H1 (cell line): ENCODE data around the gene TMEM128. TPM values are rescaled to one million over a fixed set of nuclear protein-coding genes. Genes with fewer than 3 reads are reported as not detected.

Experiments used
- CTCF ChIA-PET: fragments of 300-600 bp; sonication (Branson Sonifier 250); formaldehyde crosslinking; loops from one replicate; lab custom pipeline; 2021; ENCODE audit not compliant: partially characterized antibody; lab: Charles Lee
- POLR2A ChIA-PET: fragments of 300-600 bp; sonication (Branson Sonifier 250); formaldehyde crosslinking; loops from one replicate; lab custom pipeline; 2021; ENCODE audit warnings: inconsistent platforms; ENCODE audit not compliant: partially characterized antibody; lab: Charles Lee
- DNase-seq, 2 experiments: peaks; one replicate each; pipeline versions ENCODE4 v3.0.0 to v3.0.0-alpha.2; 2010 to 2022; ENCODE audit warnings: low spot score in 2 of 2, low read depth in 1 of 2, mixed read lengths in 1 of 2
- FAIRE-seq: peaks from 2 replicates; lab custom pipeline; 2011; peaks lifted over from hg19 to GRCh38; lab: Jason Lieb, UNC
- H2AFZ ChIP-seq: 2 replicates; pipeline ENCODE4 v1.8.1; 2012; ENCODE audit warnings: low read length, inconsistent platforms
- H2AK5ac ChIP-seq: 2 replicates; pipeline ENCODE4 v1.6.1; 2013; ENCODE audit warnings: low read depth, low read length
- H2BK120ac ChIP-seq: replicated peaks from 2 replicates; pipeline ENCODE3; 2013; ENCODE audit warnings: low read depth, low read length, inconsistent platforms
- H2BK12ac ChIP-seq: 2 replicates; pipeline ENCODE4 v1.6.1; 2013; ENCODE audit warnings: low read depth, low read length
- H2BK15ac ChIP-seq: 2 replicates; pipeline ENCODE4 v1.6.1; 2013; ENCODE audit warnings: low read length
- H2BK20ac ChIP-seq: 2 replicates; pipeline ENCODE4 v1.6.1; 2013; ENCODE audit warnings: low read length
- H2BK5ac ChIP-seq: 2 replicates; pipeline ENCODE4 v1.6.1; 2013; ENCODE audit warnings: low read depth, low read length
- H3K14ac ChIP-seq: 2 replicates; pipeline ENCODE4 v1.6.1; 2013; ENCODE audit warnings: inconsistent platforms; ENCODE audit not compliant: insufficient read length
- H3K18ac ChIP-seq: 2 replicates; pipeline ENCODE4 v1.6.1; 2013; ENCODE audit warnings: low read length; ENCODE audit errors: extremely low read depth
- H3K23ac ChIP-seq: 2 replicates; pipeline ENCODE4 v1.6.1; 2013; ENCODE audit warnings: inconsistent platforms; ENCODE audit not compliant: insufficient read length
- H3K23me2 ChIP-seq: 2 replicates; pipeline ENCODE4 v1.6.1; 2013; ENCODE audit warnings: low read depth, low read length
- H3K27ac ChIP-seq: 2 replicates; pipeline ENCODE4 v1.6.1; 2011; ENCODE audit warnings: low read depth, low read length, inconsistent platforms
- H3K27me3 ChIP-seq, 4 experiments: replicated peaks in 1 of 4; 1 replicate in 1 of 4; 2 replicates in 3 of 4; pipeline versions ENCODE4 v1.6.1 to v1.8.1; 2011 to 2013; ENCODE audit warnings: low read length in 3 of 4, mild to moderate bottlenecking in 3 of 4, inconsistent platforms in 2 of 4, mixed read lengths in 2 of 4, moderate library complexity in 1 of 4; ENCODE audit not compliant: control insufficient read depth in 3 of 4, insufficient read depth in 3 of 4; ENCODE audit errors: extremely low read depth in 1 of 4
- H3K36me3 ChIP-seq, 4 experiments: 2 replicates each; pipeline versions ENCODE4 v1.6.1 to v1.8.1; 2011 to 2013; ENCODE audit warnings: mild to moderate bottlenecking in 4 of 4, low read length in 3 of 4, moderate library complexity in 2 of 4, control low read depth in 1 of 4, inconsistent platforms in 1 of 4; ENCODE audit not compliant: insufficient read depth in 4 of 4, control insufficient read depth in 2 of 4
- H3K4ac ChIP-seq: replicated peaks from 2 replicates; pipeline ENCODE3; 2013; ENCODE audit warnings: low read length, low read depth, mixed read lengths, inconsistent platforms; ENCODE audit not compliant: insufficient read length
- H3K4me1 ChIP-seq, 4 experiments: replicated peaks in 1 of 4; 1 replicate in 1 of 4; 2 replicates in 3 of 4; pipeline versions ENCODE4 v1.6.1 to v1.8.1; 2011 to 2013; ENCODE audit warnings: low read length in 3 of 4, inconsistent platforms in 2 of 4, mixed read lengths in 1 of 4; ENCODE audit not compliant: insufficient read depth in 4 of 4, control insufficient read depth in 3 of 4
- H3K4me2 ChIP-seq, 2 experiments: 2 replicates each; pipeline versions ENCODE4 v1.6.1 to v1.8.1; 2011 to 2013; ENCODE audit warnings: low read depth in 2 of 2, low read length in 2 of 2, control low read depth in 1 of 2, inconsistent platforms in 1 of 2, mild to moderate bottlenecking in 1 of 2; ENCODE audit not compliant: insufficient read depth in 1 of 2
- H3K4me3 ChIP-seq, 4 experiments: fragments of 200-600, 300-600 bp in 1 of 4; sonication (generic), shearing (Covaris generic), sonication (Bioruptor Twin) in 1 of 4; 2 replicates each; pipeline versions ENCODE4 v1.5.1 to v1.8.1; 2011 to 2016; ENCODE audit warnings: low read length in 4 of 4, low read depth in 3 of 4, control low read depth in 2 of 4, inconsistent platforms in 2 of 4, mild to moderate bottlenecking in 2 of 4, mixed read lengths in 1 of 4, moderate library complexity in 1 of 4; ENCODE audit not compliant: insufficient read depth in 2 of 4; ENCODE audit errors: extremely low read depth in 1 of 4
- H3K56ac ChIP-seq: replicated peaks from 2 replicates; pipeline ENCODE3; 2013; ENCODE audit warnings: low read depth, mild to moderate bottlenecking, mixed read lengths, low read length, inconsistent platforms; ENCODE audit not compliant: insufficient read length
- H3K79me1 ChIP-seq: 2 replicates; pipeline ENCODE4 v1.6.1; 2013; ENCODE audit warnings: low read depth, low read length, control low read depth
- H3K79me2 ChIP-seq, 2 experiments: 2 replicates each; pipeline versions ENCODE4 v1.6.1 to v1.8.1; 2012 to 2013; ENCODE audit warnings: low read length in 2 of 2, mild to moderate bottlenecking in 2 of 2, inconsistent platforms in 1 of 2; ENCODE audit not compliant: insufficient read depth in 2 of 2, control insufficient read depth in 1 of 2
- H3K9ac ChIP-seq, 4 experiments: replicated peaks in 1 of 4; 1 replicate in 1 of 4; 2 replicates in 3 of 4; pipeline versions ENCODE4 v1.6.1 to v1.8.1; 2011 to 2013; ENCODE audit warnings: low read depth in 3 of 4, low read length in 3 of 4, control low read depth in 2 of 4, mild to moderate bottlenecking in 2 of 4, moderate library complexity in 2 of 4, inconsistent platforms in 1 of 4; ENCODE audit errors: extremely low read depth in 1 of 4
- H3K9me3 ChIP-seq, 2 experiments: 2 replicates each; pipeline versions ENCODE4 v1.6.1 to v1.8.1; 2012 to 2013; ENCODE audit warnings: mild to moderate bottlenecking in 2 of 2, moderate library complexity in 2 of 2, control low read depth in 1 of 2, inconsistent platforms in 1 of 2, low read depth in 1 of 2, low read length in 1 of 2, mixed read lengths in 1 of 2; ENCODE audit not compliant: insufficient read depth in 2 of 2
- H4K20me1 ChIP-seq, 2 experiments: replicated peaks in 1 of 2; 2 replicates each; pipeline versions ENCODE3 to v1.8.1; 2011 to 2013; ENCODE audit warnings: inconsistent platforms in 2 of 2, low read length in 2 of 2, mild to moderate bottlenecking in 1 of 2; ENCODE audit not compliant: insufficient read depth in 2 of 2, control insufficient read depth in 1 of 2
- H4K5ac ChIP-seq: 2 replicates; pipeline ENCODE4 v1.6.1; 2013; ENCODE audit warnings: low read length, low read depth, mixed read lengths, inconsistent platforms; ENCODE audit not compliant: insufficient read length
- H4K8ac ChIP-seq: 2 replicates; pipeline ENCODE4 v1.8.0; 2013; ENCODE audit warnings: mild to moderate bottlenecking, moderate library complexity, low read length, inconsistent platforms; ENCODE audit not compliant: insufficient read depth; ENCODE audit errors: extremely low read depth
- H4K91ac ChIP-seq: replicated peaks from 2 replicates; pipeline ENCODE3; 2013; ENCODE audit warnings: low read length, mixed read lengths, inconsistent platforms; ENCODE audit not compliant: insufficient read length
- CBX5 ChIP-seq: fragments of 300-800, 300-1000 bp; sonication (generic); IDR thresholded peaks from 2 replicates; pipeline ENCODE4 v1.7.1; 2016; ENCODE audit warnings: antibody characterized with exemption, low read length, low read depth
- CEBPB ChIP-seq: IDR thresholded peaks from 2 replicates; pipeline ENCODE4 v1.6.1; 2012; ENCODE audit warnings: low read depth, low read length
- CHD1 ChIP-seq: IDR thresholded peaks from 2 replicates; pipeline ENCODE4 v1.6.1; 2012; ENCODE audit warnings: low read depth, low read length, improper control_type of control experiment
- CTBP2 ChIP-seq: IDR thresholded peaks from 2 replicates; pipeline ENCODE4 v1.7.0; 2011; ENCODE audit warnings: borderline replicate concordance, mild to moderate bottlenecking, moderate library complexity, mixed read lengths, low read length; ENCODE audit not compliant: insufficient read depth, insufficient read length
- HDAC2 ChIP-seq, 2 experiments: fragments of 300-600 bp in 1 of 2; sonication (generic) in 1 of 2; IDR thresholded peaks; 2 replicates each; pipeline ENCODE4 v1.6.1; 2011 to 2012; ENCODE audit warnings: low read depth in 2 of 2, low read length in 2 of 2, mild to moderate bottlenecking in 2 of 2, moderate library complexity in 2 of 2, borderline replicate concordance in 1 of 2, inconsistent platforms in 1 of 2
- JUND ChIP-seq: IDR thresholded peaks from 2 replicates; pipeline ENCODE4 v1.6.1; 2011; ENCODE audit warnings: mild to moderate bottlenecking, improper control_type of control experiment, low read length
- NANOG ChIP-seq: IDR thresholded peaks from 2 replicates; pipeline ENCODE4 v1.6.1; 2011; ENCODE audit warnings: low read length, low read depth, mild to moderate bottlenecking, inconsistent platforms; ENCODE audit not compliant: insufficient read depth, poor library complexity, severe bottlenecking
- SIRT6 ChIP-seq: IDR thresholded peaks from one replicate; pipeline ENCODE4 v1.7.1; 2012; ENCODE audit warnings: low read length, inconsistent platforms
- TAF7 ChIP-seq: optimal IDR thresholded peaks from 2 replicates; pipeline ENCODE3; 2011; ENCODE audit warnings: low read depth, mild to moderate bottlenecking, inconsistent platforms, low read length, moderate library complexity, borderline replicate concordance
- WGBS, 2 experiments: shearing (Covaris generic) in 1 of 2; methylation state at CpG; one replicate each; pipeline versions ENCODE4 v1.1.6 to v1.1.7; 2013 to 2015; ENCODE audit warnings: low lambda C conversion rate in 2 of 2, mixed read lengths in 2 of 2, inconsistent platforms in 1 of 2, low coverage in 1 of 2, missing lambda C conversion rate in 1 of 2; ENCODE audit not compliant: insufficient replicate concordance in 2 of 2, insufficient coverage in 1 of 2, insufficient read length in 1 of 2; ENCODE audit errors: extremely low coverage in 1 of 2, missing lambda C conversion rate in 1 of 2; 5-methylcytosine and 5-hydroxymethylcytosine counted together
- polyA plus RNA-seq, 7 experiments: library from polyadenylated mRNA; depleted of rRNA in 3 of 7; stranded (reverse) in 5 of 7; unstranded in 2 of 7; fragments of >200 nt in 5 of 7; fragments of 200-250 nt in 2 of 7; gene quantifications; 1 replicate in 5 of 7; 2 replicates in 1 of 7; 4 replicates in 1 of 7; pipeline versions ENCODE4 v1.2.1 to v1.2.3, GENCODE V29; 2011 to 2013; ENCODE audit warnings: missing spikeins in 2 of 7, mixed read lengths in 2 of 7
- total RNA-seq: library from RNA; stranded (reverse); fragmentation: NEBNext Ultra II Directional; extraction: Animal tissue kit (Norgen Biotek cat#: 25700); gene quantifications from 2 replicates; pipeline ENCODE4 v1.2.1, GENCODE V29; 2021

Gene TMEM128
- total and polyA plus RNA-seq, 2 of the 8 experiments (the other 6 are each of a cell fraction or from before 2014, with no cell fraction given) = 17.7 to 33.6 TPM

- CTCF ChIA-PET = interaction anchor here (1.2 kb wide), 1 partner anchor 12 kb away, joined by 6 read pairs; no protein-coding TSS in a partner anchor
- no peak for FAIRE-seq
Observed at GRCh38 chr4:4195354-4195753, 52.7 kb downstream of the TMEM128 start.

More at GRCh38 chr4:4195354-4195753, 52.7 kb downstream of the TMEM128 start:
- Histone ChIP-seq H3K14ac (no peak overlapping the region), H3K36me3 (no peaks in the 10 kb centered on the region), H2BK120ac (no peak overlapping the region), H3K4me1 (no peaks in the 10 kb centered on the region), H3K79me2 (no peaks in the 10 kb centered on the region), H4K91ac (no peak overlapping the region), H3K23me2 (no peaks in the 10 kb centered on the region), H3K27ac (no peak overlapping the region), H2AK5ac (no peak overlapping the region; the same call in 1 of the 2 replicates), H3K27me3 (0 out of 7 replicates have a peak, but pooled peaks cover 0 to 1% (median 0%) of the 10 kb centered on the region in 4 experiments), H3K4me3 (no peak overlapping the region), H3K56ac (no peak overlapping the region), H2BK12ac (no peak overlapping the region), H2BK15ac (no peak overlapping the region), H2BK5ac (no peak overlapping the region), H3K4me2 (no peak overlapping the region), H2BK20ac (no peak overlapping the region), H3K9me3 (no peaks in the 10 kb centered on the region), H3K9ac (no peak overlapping the region), H3K18ac (no peak overlapping the region), H4K8ac (no peak overlapping the region), H4K20me1 (no peaks in the 10 kb centered on the region), H4K5ac (no peak overlapping the region), H3K79me1 (no peaks in the 10 kb centered on the region), H3K23ac (no peak overlapping the region), H3K4ac (no peak overlapping the region), H2AFZ (no peak overlapping the region)
- POLR2A ChIA-PET = no interaction called here
- DNase-seq = no peak
- whole genome bisulfite sequencing, 2 experiments = 90% methylated on average over 3 of the region's 3 CpGs; no CpG with 5 or more reads in 1 of the 2 experiments
- no peak for TF ChIP-seq JUND
- TF ChIP-seq SIRT6 = no peak
- TF ChIP-seq CEBPB = no peak
- TF ChIP-seq CHD1 = no peak
- no peak for TF ChIP-seq NANOG
- no peak for TF ChIP-seq CTBP2
- TF ChIP-seq HDAC2 (IDR thresholded peaks at IDR 0.05; ENCODE audit: borderline replicate concordance in 1 of 2, low read depth in 2 of 2, low read length in 2 of 2) = no peak
- TF ChIP-seq CBX5 = no peak
- no peak for TF ChIP-seq TAF7
